ENCODE results near the gene NUPR1.
"Not testable (repeated sequence)": the region's sequence is repeated elsewhere in the genome, so short reads cannot be mapped to it uniquely, and the experiment has no call there.

NUPR1 gene

DNA sequence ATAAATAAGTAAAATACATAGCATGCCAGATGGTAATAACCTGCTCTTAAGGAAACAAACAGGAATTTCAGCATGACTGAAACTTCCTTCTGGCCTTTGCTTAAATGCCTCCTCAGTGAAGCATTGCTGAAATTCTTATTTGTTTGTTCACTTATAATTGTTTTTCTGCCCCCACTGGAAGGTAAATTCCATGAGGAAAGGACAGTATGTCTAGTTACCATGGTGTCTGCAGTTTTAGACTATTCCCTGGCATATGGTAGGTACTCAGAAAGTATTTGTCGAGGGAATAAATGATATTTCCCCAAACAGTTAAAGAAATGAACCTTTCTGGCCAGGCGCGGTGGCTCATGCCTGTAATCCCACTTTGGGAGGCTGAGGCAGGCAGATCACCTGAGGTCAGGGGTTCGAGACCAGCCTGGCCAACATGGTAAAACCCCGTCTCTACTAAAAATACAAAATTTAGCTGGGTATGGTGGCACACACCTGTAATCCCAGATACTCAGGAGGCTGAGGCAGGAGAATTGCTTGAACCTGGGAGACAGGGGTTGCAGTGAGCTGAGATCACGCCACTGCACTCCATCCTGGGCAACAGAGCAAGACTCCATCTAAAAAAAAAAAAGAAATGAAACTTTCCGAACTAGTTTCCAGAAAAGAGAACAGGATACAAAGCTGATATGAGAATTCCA, 11.5 kb downstream of the NUPR1 start:
- not testable (repeated sequence) for DNase-seq (ENCODE audit: low read depth)

DNA sequence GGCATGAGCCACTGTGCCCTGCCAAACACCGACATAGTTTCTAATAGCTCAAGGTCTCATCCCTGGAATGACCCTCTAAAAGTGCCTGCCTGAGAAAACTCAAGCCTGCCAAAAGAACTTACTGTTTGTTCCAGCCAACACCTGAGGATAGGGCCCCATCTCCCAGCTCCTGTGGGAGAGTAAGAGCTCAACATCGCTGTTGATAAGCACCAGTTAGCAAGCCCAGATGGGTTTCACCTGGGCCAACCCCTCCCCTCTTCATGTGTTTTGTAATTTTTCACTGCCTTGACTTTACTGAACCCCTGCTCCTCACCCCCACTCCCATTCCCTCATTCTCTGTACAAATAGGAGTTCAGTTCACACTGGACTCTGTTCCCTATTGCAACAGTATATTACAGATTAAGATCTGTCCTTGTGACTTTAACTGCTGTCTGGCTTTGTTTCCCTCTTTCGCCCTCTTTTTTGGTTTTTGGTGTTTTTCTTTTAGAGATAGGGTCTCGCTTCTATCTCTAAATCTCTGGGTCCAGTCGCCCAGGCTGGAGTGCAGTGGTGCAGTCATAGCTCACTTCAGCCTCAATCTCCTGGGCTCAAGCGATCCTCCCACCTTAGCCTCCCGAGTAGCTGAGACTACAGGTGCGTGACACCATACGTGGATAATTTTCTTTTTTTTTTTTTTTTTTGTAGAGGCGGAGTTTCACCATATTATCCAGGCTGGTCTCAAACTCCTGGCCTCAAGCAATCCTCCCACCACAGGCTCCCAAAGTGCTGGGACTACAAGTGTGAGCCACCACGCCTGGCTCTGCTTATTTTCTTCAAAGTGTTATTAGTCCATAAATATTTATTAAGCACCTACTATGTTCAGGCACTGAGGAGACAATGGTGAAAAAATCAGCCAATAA, 12.3 kb downstream of the NUPR1 start:
- no peak for DNase-seq (ENCODE audit: low read depth)

DNA sequence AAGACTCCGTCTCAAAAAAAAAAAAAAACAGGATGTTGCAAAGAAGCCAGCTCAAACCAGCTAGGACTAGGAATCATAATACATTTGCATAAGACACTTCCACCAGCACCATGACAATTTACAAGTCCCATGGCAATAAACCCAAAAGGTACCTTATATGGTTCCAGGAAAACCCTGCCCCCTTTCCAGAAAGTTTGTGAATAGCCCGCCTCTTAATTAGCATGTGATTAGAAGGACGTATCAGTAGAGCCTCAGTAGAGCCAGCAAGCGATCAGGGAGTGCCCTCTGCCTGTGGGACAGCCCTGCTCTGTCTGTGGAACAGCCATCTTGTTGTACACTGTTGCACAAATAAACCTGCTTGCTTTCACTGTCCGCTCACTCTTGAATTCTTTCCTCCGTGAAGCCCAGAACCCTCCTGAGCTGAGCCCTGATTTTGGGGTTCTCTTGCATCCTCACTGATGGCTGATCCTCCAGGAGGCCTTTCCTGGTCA, 14.0 kb downstream of the NUPR1 start:
- no peak for DNase-seq (ENCODE audit: low read depth)

DNA sequence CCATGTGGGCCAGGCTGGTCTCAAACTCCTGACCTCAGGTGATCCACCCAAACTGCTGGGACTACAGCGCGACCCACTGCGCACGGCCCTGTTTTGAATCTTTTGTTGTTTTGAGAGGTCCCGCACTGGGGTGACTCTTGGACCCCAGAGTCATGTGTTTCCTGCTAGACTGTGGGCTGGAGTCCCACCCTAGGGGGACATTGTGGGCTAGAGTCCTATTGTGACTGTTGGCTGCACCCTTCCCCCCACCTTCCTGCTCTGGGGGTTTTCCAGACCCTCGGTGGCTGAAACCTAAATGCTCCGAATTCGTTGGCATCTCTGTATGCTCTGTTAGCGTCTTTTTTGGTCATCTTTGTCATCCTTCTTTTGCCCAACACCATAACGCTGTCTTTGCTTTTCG, 16.0 kb downstream of the NUPR1 start:
- DNase-seq (ENCODE audit: low read depth): no peak

DNA sequence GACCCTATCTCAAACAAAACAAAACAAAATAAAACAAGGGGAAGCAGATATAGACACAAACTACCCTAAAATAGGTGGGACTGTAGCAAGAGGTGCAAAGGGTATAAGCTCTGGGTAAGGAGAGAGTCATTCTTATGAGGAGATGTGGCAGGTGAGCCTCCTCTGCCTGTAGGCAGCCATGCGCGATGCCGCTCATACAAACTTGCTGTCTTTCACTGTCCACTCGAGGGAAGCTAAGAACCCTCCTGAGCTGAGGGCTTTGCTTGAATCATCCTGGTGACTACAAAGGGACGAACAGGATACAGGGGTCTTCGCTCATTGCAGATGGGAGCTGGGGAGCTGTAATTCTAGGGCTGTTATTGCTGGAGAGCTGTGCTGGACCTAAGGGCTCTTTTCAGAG, 17.3 kb downstream of the NUPR1 start:
- DNase-seq (ENCODE audit: low read depth): no peak

DNA sequence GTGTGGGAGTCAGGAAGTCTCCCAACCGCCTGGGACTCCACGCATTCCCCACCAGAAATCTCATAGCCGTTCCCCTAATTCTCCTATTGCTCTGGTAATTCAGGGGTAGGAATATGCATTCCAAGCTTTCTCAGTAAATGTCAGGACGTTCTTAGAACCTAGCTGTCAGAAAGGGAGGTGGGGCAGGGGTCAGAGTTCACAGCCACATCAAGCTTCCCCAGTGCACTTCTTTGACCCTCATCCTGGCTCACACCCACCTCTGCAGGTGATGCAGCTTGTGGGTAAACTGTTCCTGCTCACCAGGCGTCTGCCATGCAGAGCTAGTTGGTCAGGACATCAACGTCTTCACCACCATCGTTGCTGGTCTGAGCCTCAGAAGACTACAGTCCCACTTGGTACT, 18.1 kb downstream of the NUPR1 start:
- DNase-seq (ENCODE audit: low read depth): no peak

DNA sequence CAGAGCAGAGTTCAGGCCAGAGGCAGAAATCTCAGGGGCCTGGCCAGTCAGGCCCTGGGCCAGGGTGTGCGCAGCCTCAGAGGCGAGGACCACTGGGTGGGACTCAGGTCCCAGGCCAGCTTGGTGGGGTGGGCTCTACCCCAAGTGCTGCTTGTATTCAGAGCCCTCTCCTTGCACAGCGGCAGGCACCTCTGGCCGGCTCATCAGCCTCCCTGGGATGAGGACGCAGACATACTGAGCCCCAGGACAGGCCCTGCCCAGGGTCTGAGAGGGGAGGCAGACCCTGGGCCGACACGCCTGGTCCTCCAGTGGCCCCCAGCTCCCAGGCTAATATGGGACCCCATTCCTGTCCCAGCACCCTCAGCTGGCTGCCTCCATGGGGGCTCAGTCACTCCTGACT, 24.5 kb downstream of the NUPR1 start:
- no peak for DNase-seq (ENCODE audit: low read depth)

DNA sequence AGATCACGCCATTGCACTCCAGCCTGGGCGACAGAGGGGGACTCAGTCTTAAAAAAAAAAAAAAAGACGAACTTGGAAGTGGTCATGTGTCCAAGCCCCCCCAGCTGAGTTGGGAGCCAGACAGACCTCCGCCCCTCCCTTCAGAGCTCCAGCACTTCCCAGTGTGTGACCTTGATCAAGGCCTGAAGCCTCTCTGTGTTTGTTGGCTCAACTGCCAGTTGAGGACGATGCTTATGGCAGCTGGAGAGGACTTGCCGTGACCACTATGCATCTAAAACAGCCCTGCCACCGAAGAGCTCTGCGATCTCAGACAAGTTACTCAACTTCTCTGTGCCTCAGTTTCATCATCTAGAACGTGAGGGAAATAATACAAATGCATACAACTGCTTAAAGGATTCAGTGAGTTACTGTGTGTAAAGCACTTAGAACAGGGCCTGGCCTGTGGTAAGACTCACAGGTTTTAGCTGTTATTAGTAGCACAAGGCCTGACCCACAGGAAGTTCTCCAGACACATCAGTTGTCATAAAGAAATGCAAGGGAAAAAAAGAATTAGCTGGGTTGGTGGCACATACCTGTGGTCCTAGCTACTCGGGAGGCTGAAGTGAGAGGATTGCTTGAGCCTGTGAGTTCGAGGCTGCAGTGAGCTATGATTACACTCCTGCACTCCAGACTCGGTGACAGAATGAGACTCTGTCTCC, 25.1 kb downstream of the NUPR1 start:
- no peak for DNase-seq (ENCODE audit: low read depth)

DNA sequence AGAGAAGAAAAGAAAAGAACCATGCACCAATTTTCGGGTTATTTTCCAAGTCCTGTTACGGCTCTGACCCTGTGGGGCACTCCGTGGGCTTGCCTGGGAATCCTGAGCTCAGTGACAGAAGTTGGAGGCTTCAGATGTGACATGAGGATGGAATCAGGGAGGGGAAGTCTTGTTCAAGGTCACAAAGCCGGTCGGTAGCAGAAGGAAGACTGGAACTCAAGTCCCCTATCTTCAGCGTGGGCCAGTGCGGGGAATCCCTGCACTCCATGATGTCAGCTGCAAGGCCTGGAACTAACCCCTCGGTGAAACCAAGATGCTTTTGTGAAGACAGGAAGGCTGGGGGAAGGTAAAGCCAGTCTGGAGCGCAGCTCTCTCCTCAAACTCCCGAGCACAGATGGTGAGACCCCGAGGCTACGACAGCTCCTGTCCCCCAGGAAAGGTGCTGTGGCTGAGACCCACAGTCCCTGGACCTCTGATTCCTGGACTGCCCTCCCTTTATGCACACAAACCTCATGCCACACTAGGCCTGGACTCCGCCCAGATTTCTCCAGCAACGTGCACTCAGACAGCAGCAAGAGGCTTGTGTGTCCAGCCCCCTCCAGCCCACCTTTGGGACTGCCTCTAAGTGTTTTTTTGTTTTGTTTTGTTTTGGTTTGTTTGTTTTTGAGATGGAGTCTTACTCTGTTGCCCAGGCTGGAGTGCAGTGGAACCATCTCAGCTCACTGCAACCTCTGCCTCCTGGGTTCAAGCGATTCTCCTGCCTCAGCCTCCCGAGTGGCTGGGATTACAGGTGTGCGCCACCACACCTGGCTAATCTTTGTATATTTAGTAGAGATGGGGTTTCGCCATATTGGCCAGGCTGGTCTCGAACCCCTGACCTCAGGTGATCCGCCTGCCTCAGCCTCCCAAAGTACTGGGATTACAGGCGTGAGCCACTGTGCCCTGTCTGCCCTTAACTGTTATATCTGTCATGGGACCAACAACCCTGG, 26.7 kb downstream of the NUPR1 start:
- DNase-seq (ENCODE audit: low read depth): no peak

DNA sequence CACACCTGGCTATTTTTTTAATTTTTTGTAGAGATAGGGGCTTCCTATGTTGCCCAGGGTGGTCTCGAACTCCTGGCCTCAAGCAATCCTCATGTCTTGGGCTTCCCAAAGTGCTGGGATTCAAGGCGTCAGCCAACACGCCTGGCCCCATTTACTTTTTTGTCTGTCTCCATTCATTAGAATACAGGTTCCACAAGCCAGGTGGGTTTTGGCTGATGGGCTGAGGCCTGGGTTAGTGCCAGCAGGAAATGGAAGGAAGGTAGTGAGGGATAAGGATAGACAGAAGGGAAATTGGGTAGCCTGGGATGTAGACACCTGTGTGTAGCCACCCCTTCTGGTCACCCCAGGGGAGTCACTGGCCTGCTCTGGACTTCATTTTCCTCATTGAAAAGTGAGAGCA, 27.7 kb downstream of the NUPR1 start:
- DNase-seq (ENCODE audit: low read depth): no peak

DNA sequence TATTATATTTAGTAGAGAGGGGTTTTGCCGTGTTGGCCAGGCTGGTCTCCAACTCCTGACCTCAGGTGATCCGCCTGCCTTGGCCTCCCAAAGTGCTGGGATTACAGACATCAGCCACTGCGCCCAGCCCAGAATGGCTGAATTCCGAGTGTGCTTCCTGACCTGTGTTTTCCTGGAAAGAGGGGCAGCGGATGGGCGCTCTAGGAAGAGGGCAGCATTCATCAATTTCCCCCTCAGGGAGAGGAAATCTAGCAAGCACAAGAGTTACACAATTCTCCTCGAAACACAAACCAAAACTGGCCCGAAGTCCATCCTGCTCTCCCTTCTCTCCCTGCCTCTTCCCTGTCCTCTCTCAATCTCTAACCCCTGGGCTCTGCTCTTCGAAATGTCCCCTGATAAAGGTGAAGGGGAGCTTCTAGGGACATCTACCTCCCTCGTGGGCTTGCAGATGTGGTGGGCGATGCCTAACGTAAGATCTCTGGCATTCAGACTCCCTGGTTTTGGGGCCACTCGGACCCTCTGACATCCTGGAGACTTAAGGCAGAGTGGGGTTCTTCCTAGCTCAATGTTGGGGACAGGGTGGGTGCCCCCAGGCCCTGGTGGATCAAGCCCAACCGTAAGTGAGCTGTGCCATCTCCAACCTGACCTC, 33.2 kb downstream of the NUPR1 start:
- no peak for DNase-seq (ENCODE audit: low read depth)

DNA sequence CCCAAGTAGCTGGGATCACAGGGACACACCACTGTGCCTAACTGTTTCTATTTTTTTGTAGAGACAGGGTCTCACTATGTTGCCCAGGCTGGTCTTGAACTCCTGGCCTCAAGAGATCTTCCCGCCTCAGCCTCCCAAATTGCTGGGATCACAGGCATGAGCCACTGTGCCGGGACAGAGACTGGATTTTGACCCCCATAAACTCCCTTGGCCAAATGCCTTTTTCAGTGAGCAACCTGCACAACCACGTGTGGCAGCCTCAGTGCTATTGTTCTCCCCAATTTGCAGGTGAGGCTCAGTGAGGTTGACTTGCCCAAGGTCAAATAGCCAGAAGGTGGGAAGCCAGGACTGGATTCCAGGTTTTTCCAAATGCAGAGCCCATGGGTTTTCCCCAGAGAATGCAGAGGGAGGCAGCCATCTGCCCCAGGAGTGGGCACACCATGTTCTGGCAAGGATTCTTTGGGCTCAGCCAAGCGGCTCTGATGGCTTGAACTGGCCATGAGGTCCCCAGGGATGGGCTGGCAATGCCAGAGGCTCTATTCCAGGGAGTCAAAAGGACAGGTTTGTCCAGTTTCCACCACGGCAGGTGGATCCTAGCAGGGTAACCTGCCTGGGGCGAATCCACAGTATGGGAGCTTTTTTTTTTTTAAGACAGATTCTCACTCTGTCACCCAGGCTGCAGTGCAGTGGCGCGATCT, 33.9 kb downstream of the NUPR1 start:
- no peak for DNase-seq (ENCODE audit: low read depth)

DNA sequence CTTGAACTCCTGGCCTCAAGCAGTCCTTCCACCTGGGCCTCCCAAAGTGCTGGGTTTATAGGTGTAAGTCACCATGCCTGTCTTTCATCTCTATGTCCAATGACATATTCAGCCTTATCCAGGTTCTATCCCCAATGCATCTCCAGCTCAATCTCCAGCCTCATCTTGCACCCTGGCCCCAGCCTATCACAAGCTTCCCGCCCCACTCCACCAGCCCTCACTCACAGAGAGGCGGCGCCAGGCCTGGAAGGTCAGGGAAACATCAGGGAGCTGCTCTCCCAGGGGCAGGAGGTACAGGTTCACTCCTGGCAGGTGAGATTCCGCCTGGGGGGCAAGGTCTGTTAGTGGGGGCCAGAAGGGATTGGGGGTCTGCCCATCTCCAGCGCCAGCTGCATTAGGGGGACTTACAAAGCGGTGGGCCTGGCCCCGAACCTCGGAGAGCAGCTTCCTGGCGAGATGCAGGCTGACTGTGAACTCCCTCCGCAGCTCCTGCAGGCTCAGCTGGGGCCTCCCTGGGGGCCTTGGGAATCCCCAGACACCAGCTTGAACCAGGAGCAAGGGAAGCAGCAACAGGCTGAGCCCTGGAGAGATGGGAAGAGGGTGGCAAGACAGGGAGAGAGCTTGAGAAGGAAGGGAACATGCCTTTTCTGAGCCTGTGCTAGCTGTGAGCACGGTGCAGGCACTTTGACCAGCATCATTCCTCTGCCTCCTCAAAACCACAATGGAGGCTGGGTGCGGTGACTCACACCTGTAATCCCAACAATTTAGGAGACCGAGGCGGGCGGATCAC, 35.1 kb downstream of the NUPR1 start:
- DNase-seq (ENCODE audit: low read depth): no peak

DNA sequence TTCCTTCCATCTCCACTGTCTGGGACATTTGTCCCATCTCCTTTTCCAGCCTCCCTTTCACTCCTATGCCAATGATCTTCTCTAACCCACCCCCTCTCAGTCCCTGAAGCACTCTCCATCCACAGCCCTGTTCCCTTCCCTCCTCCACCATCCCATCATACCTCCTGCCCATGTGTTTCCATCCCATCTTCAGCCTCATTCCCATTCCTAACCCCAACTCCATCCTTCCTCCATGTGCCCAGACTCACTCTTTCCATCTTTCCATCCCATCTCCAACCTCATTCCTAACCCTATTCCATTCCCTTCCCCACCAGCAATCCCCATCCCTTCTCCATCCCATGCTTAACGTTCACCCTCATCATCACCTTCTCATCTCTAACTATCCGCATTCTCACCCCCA, 36.5 kb downstream of the NUPR1 start:
- no peak for DNase-seq (ENCODE audit: low read depth)

DNA sequence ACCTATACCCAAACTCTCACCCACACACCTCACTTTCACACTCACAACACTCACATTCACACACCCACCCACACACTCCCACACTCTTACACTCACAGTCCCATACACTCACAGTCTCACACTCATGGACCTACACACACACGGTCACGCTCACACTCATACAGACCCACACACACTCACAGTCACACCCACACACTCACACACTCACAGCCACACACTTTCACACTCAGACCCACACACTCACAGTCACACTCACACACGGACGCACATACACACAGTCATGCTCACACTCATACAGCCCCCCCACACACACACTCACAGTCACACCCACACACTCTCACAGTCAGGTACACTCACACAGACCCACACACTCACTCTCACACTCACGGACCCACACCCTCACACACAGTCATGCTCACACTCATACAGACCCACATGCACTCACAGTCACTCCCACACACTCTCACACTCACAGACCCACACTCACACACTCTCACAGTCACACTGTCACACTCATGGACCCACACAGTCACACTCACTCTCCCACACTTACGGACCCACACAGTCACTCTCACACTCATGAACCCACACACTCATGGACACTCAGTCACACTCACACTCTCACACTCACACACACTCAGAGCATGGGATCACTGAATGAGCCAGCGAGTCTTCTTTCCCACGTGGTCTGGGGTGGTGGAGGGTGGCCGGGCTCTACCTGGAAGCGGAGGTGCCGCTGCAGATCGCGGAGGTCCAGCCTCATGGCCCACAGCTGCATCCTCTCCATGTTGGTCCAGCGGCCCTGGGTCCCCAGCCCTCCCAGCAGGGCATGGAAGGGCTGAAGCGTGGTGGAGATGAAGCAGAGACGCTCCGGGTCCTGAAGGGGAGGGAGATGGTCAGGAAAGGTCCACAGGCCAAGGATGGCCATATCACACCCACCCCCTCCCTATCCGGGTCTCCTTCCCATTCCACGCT, 37.2 kb downstream of the NUPR1 start:
- no peak for DNase-seq (ENCODE audit: low read depth)

DNA sequence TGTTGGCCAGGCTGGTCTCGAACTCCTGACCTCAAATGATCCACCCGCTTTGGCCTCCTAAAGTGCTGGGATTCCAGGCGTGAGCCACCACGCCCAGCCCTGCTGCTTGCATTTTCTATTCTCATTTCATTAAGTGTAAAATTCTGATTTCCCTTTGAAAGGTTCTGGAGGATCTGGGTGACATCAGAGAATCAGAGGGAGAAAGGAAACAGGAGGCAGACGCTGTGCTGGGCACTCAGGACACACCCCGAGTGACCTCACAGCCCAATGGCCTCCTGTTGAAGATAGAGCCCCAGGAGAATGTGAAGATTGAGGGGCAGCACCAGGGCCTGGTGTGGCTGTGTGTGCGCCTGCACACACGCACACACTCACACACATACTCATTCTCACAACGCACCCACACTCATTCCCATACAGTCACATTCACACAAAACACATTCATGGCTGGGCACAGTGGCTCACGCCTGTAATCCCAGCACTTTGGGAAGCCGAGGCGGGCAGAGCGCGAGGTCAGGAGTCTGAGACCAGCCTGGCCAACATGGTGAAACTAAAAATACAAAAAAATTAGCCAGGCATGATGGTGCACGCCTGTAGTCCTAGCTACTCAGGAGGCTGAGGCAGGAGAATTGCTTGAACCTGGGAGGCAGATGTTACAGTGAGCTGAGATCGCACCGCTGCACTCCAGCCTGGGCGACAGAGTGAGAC, 38.1 kb downstream of the NUPR1 start:
- not testable (repeated sequence) for DNase-seq (ENCODE audit: low read depth)

DNA sequence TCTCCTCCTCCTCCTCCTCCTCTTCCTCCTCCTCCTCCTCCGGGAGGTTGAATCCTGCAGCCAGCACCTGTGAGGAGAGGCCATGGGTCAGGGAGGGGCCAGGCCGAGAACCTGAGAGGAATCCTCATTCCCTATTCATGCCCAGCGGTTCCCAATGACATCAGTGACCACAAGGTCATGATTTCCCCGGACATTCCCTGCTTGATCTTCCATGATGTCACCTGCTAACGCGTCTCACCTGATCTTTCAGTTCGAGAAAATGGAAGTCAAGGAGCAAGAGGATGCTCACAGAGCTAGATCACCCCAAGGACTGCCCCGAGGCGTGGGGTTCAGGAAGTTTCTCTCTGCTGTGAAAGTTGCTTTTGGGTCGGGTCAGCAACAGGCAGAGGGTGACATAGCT, 38.9 kb downstream of the NUPR1 start:
- DNase-seq (ENCODE audit: low read depth): no peak

Data from activated T-helper 9 cell treated with anti-CD3 and anti-CD28 coated beads, Interleukin-2, amount 50 U/mL, for 16 hours (primary cell).